HepG2 (cell line): Measurements from ENCODE around the gene CAPN2. TPM values are rescaled to one million over a fixed set of nuclear protein-coding genes. Genes with fewer than 3 reads are reported as not detected.

ENCODE experiments used
- ATAC-seq: fragments of 200-7000 bp; cut with Tn5 transposase; 3 replicates; pipeline ENCODE4 v1.9.1; 2020; ENCODE audit warnings: mild to moderate bottlenecking, moderate library complexity
- BruUV-seq: library from RNA; stranded (reverse); fragments of 400-500 nt; replicated peaks from 2 replicates; lab custom pipeline; 2021; lab: Mats Ljungman, UMichigan
- CTCF ChIA-PET: fragments of 300-600 bp; formaldehyde crosslinking; extraction: SDS; loops from one replicate; lab custom pipeline; 2021; ENCODE audit warnings: low total read pairs, inconsistent platforms, low intra/inter-chr PET ratio; lab: Yijun Ruan, JAX
- POLR2A ChIA-PET: fragments of 350-600 bp; sonication (Branson Sonifier 250); formaldehyde crosslinking; loops from one replicate; lab custom pipeline; 2020; ENCODE audit warnings: antibody characterized with exemption, inconsistent platforms; lab: Yijun Ruan, JAX
- DNase-seq: peaks from one replicate; pipeline ENCODE4 v3.0.0-alpha.2; 2015; ENCODE audit warnings: low spot score
- FAIRE-seq: peaks from 3 replicates; lab custom pipeline; 2011; peaks lifted over from hg19 to GRCh38; lab: Jason Lieb, UNC
- H2AFZ ChIP-seq: one replicate; pipeline ENCODE4 v1.6.1; 2011; ENCODE audit warnings: low read length, inconsistent platforms
- H3K27ac ChIP-seq: fragments of 300-600 bp; 3 replicates; pipeline ENCODE4 v1.8.0; 2011; ENCODE audit warnings: mixed run types, mild to moderate bottlenecking, mixed read lengths, low read length, inconsistent platforms; ENCODE audit not compliant: insufficient read depth; ENCODE audit errors: extremely low read length
- H3K27me3 ChIP-seq, 2 experiments: fragments of 200-600 bp in 1 of 2; 2 replicates in 1 of 2; 3 replicates in 1 of 2; pipeline versions ENCODE4 v1.6.0 to v1.8.0; 2011; ENCODE audit warnings: low read length in 2 of 2, mild to moderate bottlenecking in 2 of 2, moderate library complexity in 2 of 2, inconsistent platforms in 1 of 2; ENCODE audit not compliant: insufficient read depth in 2 of 2, control insufficient read depth in 1 of 2
- H3K36me3 ChIP-seq, 2 experiments: fragments of 200-600 bp in 1 of 2; replicated peaks in 1 of 2; 2 replicates in 1 of 2; 3 replicates in 1 of 2; pipeline versions ENCODE4 v1.5.1 to v1.8.0; 2011; ENCODE audit warnings: low read length in 2 of 2, inconsistent platforms in 1 of 2; ENCODE audit not compliant: insufficient read depth in 2 of 2, control insufficient read depth in 1 of 2
- H3K4me1 ChIP-seq: 2 replicates; pipeline ENCODE4 v1.5.1; 2012; ENCODE audit warnings: low read length, inconsistent platforms; ENCODE audit not compliant: insufficient read depth
- H3K4me2 ChIP-seq: 2 replicates; pipeline ENCODE4 v1.6.0; 2011; ENCODE audit warnings: low read depth, low read length, inconsistent platforms
- H3K4me3 ChIP-seq, 3 experiments: fragments of 200-600 bp in 1 of 3; sonication (generic), shearing (Covaris generic) in 1 of 3; replicated peaks in 1 of 3; 2 replicates each; pipeline ENCODE4 v1.5.1; 2011 to 2016; ENCODE audit warnings: low read length in 3 of 3, inconsistent platforms in 2 of 3, low read depth in 2 of 3, mild to moderate bottlenecking in 2 of 3, control low read depth in 1 of 3, mixed read lengths in 1 of 3; ENCODE audit not compliant: insufficient read depth in 1 of 3
- H3K79me2 ChIP-seq: one replicate; pipeline ENCODE4 v1.6.1; 2011; ENCODE audit warnings: low read length, inconsistent platforms; ENCODE audit not compliant: insufficient read depth
- H3K9ac ChIP-seq: 2 replicates; pipeline ENCODE4 v1.6.0; 2011; ENCODE audit warnings: mild to moderate bottlenecking, low read depth, low read length, inconsistent platforms; ENCODE audit not compliant: insufficient read depth
- H3K9me3 ChIP-seq: 2 replicates; pipeline ENCODE4 v1.5.1; 2012; ENCODE audit warnings: mild to moderate bottlenecking, low read length
- H4K20me1 ChIP-seq: 2 replicates; pipeline ENCODE4 v1.6.0; 2011; ENCODE audit warnings: inconsistent platforms, mild to moderate bottlenecking, low read length, moderate library complexity; ENCODE audit not compliant: insufficient read depth
- AHR ChIP-seq: IDR thresholded peaks from 2 replicates; pipeline ENCODE4 v1.6.1; 2018; ENCODE audit warnings: missing genetic modification reagents, missing compliant biosample characterization
- CREM ChIP-seq, 2 experiments: sonication (generic) in 1 of 2; formaldehyde crosslinking in 1 of 2; IDR thresholded peaks; 2 replicates each; pipeline versions ENCODE4 v1.4.0 to v1.6.1; 2016 to 2020; ENCODE audit warnings: antibody characterized with exemption in 1 of 2, mild to moderate bottlenecking in 1 of 2, missing genetic modification reagents in 1 of 2
- LCORL ChIP-seq, 2 experiments: fragments of 450-650 bp in 1 of 2; sonication (generic) in 1 of 2; formaldehyde crosslinking in 1 of 2; IDR thresholded peaks; 2 replicates each; pipeline versions ENCODE4 v1.5.0 to v1.6.1; 2017 to 2020; ENCODE audit warnings: antibody characterized with exemption in 1 of 2, missing genetic modification reagents in 1 of 2
- PITX1 ChIP-seq: sonication (generic); formaldehyde crosslinking; IDR thresholded peaks from 2 replicates; pipeline ENCODE4 v1.5.1; 2020; ENCODE audit warnings: mild to moderate bottlenecking, missing genetic modification reagents
- POGZ ChIP-seq: sonication (generic); formaldehyde crosslinking; IDR thresholded peaks from 2 replicates; pipeline ENCODE4 v1.4.0; 2020; ENCODE audit warnings: mild to moderate bottlenecking, missing genetic modification reagents
- PPARG ChIP-seq: conservative IDR thresholded peaks from 2 replicates; pipeline ENCODE4 v1.6.1; 2016; ENCODE audit warnings: missing biosample characterization, missing genetic modification reagents
- PRDM4 ChIP-seq: sonication (generic); formaldehyde crosslinking; IDR thresholded peaks from 2 replicates; pipeline ENCODE4 v1.9.0; 2021; ENCODE audit warnings: missing genetic modification reagents, borderline replicate concordance
- REL ChIP-seq: sonication (generic); formaldehyde crosslinking; conservative IDR thresholded peaks from 2 replicates; pipeline ENCODE4 v1.8.0; 2022; ENCODE audit warnings: mild to moderate bottlenecking, missing genetic modification reagents, moderate library complexity
- SRY ChIP-seq: sonication (generic); formaldehyde crosslinking; IDR thresholded peaks from 2 replicates; pipeline ENCODE4 v1.8.0; 2022; ENCODE audit warnings: mild to moderate bottlenecking, missing genetic modification reagents
- ZNF350 ChIP-seq: sonication (generic); formaldehyde crosslinking; IDR thresholded peaks from 2 replicates; pipeline ENCODE4 v1.4.0; 2020; ENCODE audit warnings: mild to moderate bottlenecking, low read depth, missing genetic modification reagents, borderline replicate concordance
- ZNF670 ChIP-seq: sonication (generic); formaldehyde crosslinking; IDR thresholded peaks from 2 replicates; pipeline ENCODE4 v1.8.0; 2022; ENCODE audit warnings: mild to moderate bottlenecking, missing genetic modification reagents, borderline replicate concordance
- ZNF777 ChIP-seq: sonication (generic); formaldehyde crosslinking; IDR thresholded peaks from 2 replicates; pipeline ENCODE4 v1.4.0; 2020; ENCODE audit warnings: missing genetic modification reagents
- WGBS: methylation state at CpG from one replicate; pipeline ENCODE4 v1.1.6; 2017; ENCODE audit warnings: low lambda C conversion rate; 5-methylcytosine and 5-hydroxymethylcytosine counted together
- in situ Hi-C: cut with HindIII; loops from 2 replicates; pipeline ENCODE4 v1.10.0; 2017; ENCODE audit warnings: low pct_unique_long_range_greater_than_20kb; ENCODE audit not compliant: extremely low pct_ligation_motif_present
- intact Hi-C: fragments of 100-400 bp; cut with micrococcal nuclease; formaldehyde crosslinking; loops from one replicate; pipeline ENCODE4 v1.10.0; 2022; ENCODE audit not compliant: unreplicated experiment
- polyA plus RNA-seq, 8 experiments: library from polyadenylated mRNA; depleted of rRNA in 3 of 8; stranded (reverse) in 7 of 8; unstranded in 1 of 8; fragments of >200 nt; fragmentation: Illumina TruSeq in 4 of 8; extraction: Trizol in 4 of 8; gene quantifications; 2 replicates each; pipeline versions ENCODE4 v1.2.1 to v1.2.3, GENCODE V29; 2011 to 2016; ENCODE audit warnings: low read depth in 4 of 8, missing spikeins in 1 of 8, mixed read lengths in 1 of 8; ENCODE audit not compliant: insufficient read depth in 1 of 8
- total RNA-seq, 5 experiments: library from RNA; depleted of rRNA; stranded (reverse); fragments of >200 nt; fragmentation: Illumina TruSeq; extraction: Trizol; gene quantifications; 2 replicates each; pipeline ENCODE4 v1.2.3, GENCODE V29; 2016; ENCODE audit warnings: low read depth in 1 of 5
- TF ChIP-seq, protein P1 (sequence below): sonication (generic); formaldehyde crosslinking; IDR thresholded peaks from 2 replicates; pipeline ENCODE4 v1.4.0; 2020; ENCODE audit warnings: missing genetic modification reagents
- TF ChIP-seq, protein P2 (sequence below): sonication (generic); formaldehyde crosslinking; IDR thresholded peaks from 2 replicates; pipeline ENCODE4 v1.4.0; 2020; ENCODE audit warnings: missing genetic modification reagents
- TF ChIP-seq, protein P3 (sequence below): sonication (generic); formaldehyde crosslinking; IDR thresholded peaks from 2 replicates; pipeline ENCODE4 v1.8.1; 2023; ENCODE audit warnings: mild to moderate bottlenecking, missing genetic modification reagents

CAPN2 gene
- total and polyA plus RNA-seq, 2 of the 13 experiments (the other 11 are each of a cell fraction or from before 2014, with no cell fraction given) = 6.2 to 7.4 TPM

DNA sequence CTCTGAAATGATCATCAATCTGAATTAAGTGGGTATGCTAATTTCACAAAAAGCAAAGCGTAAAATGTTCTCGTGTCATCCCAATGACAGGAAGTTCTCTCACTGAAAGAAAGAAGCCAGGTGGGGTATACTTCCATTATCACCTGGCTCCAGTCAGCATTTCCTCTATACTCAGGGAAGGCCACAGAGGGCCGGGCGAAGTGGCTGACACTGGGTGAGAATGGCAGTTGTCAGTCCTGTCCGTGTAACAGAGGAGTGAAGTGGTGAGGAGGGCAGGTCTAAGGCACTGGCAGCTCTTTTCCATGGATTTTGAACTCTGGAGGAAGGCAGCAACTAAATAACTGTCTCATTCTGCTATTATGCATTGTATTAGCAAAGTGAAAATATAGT is 60.4 kb downstream of the CAPN2 start:
- H3K4me3 ChIP-seq = no peak overlapping the region
- POLR2A ChIA-PET = no interaction called here
- TF ChIP-seq POGZ (CRISPR knock-in tag) = no peak
- no peak for TF ChIP-seq REL (CRISPR knock-in tag)
- TF ChIP-seq ZNF777 (CRISPR knock-in tag) = no peak
- TF ChIP-seq LCORL (IDR thresholded peaks at IDR 0.05) = no peak
- no peak for TF ChIP-seq LCORL (CRISPR knock-in tag; IDR thresholded peaks at IDR 0.05)
- TF ChIP-seq CREM (IDR thresholded peaks at IDR 0.05) = no peak
- TF ChIP-seq CREM (CRISPR knock-in tag; IDR thresholded peaks at IDR 0.05) = no peak
- TF ChIP-seq, protein P1, sequence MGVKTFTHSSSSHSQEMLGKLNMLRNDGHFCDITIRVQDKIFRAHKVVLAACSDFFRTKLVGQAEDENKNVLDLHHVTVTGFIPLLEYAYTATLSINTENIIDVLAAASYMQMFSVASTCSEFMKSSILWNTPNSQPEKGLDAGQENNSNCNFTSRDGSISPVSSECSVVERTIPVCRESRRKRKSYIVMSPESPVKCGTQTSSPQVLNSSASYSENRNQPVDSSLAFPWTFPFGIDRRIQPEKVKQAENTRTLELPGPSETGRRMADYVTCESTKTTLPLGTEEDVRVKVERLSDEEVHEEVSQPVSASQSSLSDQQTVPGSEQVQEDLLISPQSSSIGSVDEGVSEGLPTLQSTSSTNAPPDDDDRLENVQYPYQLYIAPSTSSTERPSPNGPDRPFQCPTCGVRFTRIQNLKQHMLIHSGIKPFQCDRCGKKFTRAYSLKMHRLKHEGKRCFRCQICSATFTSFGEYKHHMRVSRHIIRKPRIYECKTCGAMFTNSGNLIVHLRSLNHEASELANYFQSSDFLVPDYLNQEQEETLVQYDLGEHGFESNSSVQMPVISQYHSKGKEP (CRISPR knock-in tag) = no peak
- TF ChIP-seq PPARG (CRISPR knock-in tag) = no peak
- no peak for TF ChIP-seq PITX1 (CRISPR knock-in tag)
- TF ChIP-seq SRY = no peak
- no peak for TF ChIP-seq ZNF350 (CRISPR knock-in tag)
- TF ChIP-seq ZNF670 (CRISPR knock-in tag) = no peak
- no peak for TF ChIP-seq AHR
- TF ChIP-seq PRDM4 (CRISPR knock-in tag) = no peak
- TF ChIP-seq, protein P2, sequence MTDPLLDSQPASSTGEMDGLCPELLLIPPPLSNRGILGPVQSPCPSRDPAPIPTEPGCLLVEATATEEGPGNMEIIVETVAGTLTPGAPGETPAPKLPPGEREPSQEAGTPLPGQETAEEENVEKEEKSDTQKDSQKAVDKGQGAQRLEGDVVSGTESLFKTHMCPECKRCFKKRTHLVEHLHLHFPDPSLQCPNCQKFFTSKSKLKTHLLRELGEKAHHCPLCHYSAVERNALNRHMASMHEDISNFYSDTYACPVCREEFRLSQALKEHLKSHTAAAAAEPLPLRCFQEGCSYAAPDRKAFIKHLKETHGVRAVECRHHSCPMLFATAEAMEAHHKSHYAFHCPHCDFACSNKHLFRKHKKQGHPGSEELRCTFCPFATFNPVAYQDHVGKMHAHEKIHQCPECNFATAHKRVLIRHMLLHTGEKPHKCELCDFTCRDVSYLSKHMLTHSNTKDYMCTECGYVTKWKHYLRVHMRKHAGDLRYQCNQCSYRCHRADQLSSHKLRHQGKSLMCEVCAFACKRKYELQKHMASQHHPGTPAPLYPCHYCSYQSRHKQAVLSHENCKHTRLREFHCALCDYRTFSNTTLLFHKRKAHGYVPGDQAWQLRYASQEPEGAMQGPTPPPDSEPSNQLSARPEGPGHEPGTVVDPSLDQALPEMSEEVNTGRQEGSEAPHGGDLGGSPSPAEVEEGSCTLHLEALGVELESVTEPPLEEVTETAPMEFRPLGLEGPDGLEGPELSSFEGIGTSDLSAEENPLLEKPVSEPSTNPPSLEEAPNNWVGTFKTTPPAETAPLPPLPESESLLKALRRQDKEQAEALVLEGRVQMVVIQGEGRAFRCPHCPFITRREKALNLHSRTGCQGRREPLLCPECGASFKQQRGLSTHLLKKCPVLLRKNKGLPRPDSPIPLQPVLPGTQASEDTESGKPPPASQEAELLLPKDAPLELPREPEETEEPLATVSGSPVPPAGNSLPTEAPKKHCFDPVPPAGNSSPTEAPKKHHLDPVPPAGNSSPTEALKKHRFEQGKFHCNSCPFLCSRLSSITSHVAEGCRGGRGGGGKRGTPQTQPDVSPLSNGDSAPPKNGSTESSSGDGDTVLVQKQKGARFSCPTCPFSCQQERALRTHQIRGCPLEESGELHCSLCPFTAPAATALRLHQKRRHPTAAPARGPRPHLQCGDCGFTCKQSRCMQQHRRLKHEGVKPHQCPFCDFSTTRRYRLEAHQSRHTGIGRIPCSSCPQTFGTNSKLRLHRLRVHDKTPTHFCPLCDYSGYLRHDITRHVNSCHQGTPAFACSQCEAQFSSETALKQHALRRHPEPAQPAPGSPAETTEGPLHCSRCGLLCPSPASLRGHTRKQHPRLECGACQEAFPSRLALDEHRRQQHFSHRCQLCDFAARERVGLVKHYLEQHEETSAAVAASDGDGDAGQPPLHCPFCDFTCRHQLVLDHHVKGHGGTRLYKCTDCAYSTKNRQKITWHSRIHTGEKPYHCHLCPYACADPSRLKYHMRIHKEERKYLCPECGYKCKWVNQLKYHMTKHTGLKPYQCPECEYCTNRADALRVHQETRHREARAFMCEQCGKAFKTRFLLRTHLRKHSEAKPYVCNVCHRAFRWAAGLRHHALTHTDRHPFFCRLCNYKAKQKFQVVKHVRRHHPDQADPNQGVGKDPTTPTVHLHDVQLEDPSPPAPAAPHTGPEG (CRISPR knock-in tag) = no peak
- TF ChIP-seq, protein P3, sequence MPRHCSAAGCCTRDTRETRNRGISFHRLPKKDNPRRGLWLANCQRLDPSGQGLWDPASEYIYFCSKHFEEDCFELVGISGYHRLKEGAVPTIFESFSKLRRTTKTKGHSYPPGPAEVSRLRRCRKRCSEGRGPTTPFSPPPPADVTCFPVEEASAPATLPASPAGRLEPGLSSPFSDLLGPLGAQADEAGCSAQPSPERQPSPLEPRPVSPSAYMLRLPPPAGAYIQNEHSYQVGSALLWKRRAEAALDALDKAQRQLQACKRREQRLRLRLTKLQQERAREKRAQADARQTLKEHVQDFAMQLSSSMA (CRISPR knock-in tag) = no peak

More for the DNA sequence above, 60.4 kb downstream of the CAPN2 start:
- Histone ChIP-seq H3K79me2 (no peaks in the 10 kb centered on the region), H3K27me3 (no peaks in the 10 kb centered on the region), H4K20me1 (no peaks in the 10 kb centered on the region), H3K36me3 (peaks cover 0 to 12% of the 10 kb centered on the region in 2 experiments; a peak in 2 of 5 replicates), H3K9me3 (no peaks in the 10 kb centered on the region), H3K4me2 (no peak overlapping the region), H3K9ac (no peak overlapping the region), H3K27ac (no peak overlapping the region), H3K4me1 (no peaks in the 10 kb centered on the region), H2AFZ (no peak overlapping the region)
- DNase-seq (no peak), FAIRE-seq (no peak), ATAC-seq (no peak)
- CTCF ChIA-PET = no interaction called here
- in situ Hi-C loops (no loop called here), intact Hi-C loops (no loop called here)
- BruUV-seq = no TSS peak
- 94% methylated on average over 5 of the region's 5 CpGs for WGBS
